ENCODE results near the gene WNT4. TPM values are rescaled to one million over a fixed set of nuclear protein-coding genes. Genes with fewer than 3 reads are reported as not detected.
A peak's percentile ranks its signal among the peaks of the same experiment; 100 is the strongest.

Gene WNT4
- total and polyA plus RNA-seq, 9 of the 15 experiments (the other 6 are each of a cell fraction or from before 2014, with no cell fraction given), result 0.01 TPM; not detected in 8

- TF ChIP-seq CTCFL (IDR thresholded peaks at IDR 0.05; ENCODE audit: borderline replicate concordance, insufficient read depth, low read depth, low read length, poor library complexity, severe bottlenecking) (no peak), NCOA1 (IDR thresholded peaks at IDR 0.05; ENCODE audit: low read depth) (no peak), CEBPG (CRISPR knock-in tag; IDR thresholded peaks at IDR 0.05) (no peak), CEBPG (tag; conservative IDR thresholded peaks at IDR 0.05 in 1 of 2, IDR thresholded peaks at IDR 0.05 in 1 of 2) (no peak), SREBF1 (IDR thresholded peaks at IDR 0.05; ENCODE audit: borderline replicate concordance, low read depth, low read length) (no peak)
Observed at GRCh38 chr1:22077728-22078127, 65.2 kb downstream of the WNT4 start (continued).

DNA sequence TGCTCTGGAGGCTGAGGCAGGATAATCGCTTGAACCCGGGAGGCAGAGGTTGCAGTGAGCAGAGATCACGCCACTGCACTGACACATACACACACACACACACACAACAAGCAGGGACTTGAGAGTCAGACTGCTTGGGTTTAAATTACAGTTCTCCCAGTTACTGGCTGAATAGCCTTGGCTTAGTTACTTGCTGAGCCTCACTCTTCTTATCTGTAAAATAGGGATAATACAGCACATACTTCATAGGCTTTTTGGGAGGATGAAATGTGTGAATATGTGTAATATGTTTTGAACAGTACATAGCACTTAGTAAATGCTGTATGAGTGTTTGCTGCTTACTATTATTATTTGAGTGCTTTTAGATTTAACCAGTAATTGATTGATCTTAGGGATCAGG lies 66.6 kb downstream of the WNT4 start:
- no peak for FAIRE-seq
- H2AFZ ChIP-seq (ENCODE audit: low read depth, low read length), result no peak overlapping the region
- peaks cover 13 to 22% of the 10 kb centered on the region in 2 experiments for H3K4me1 ChIP-seq (replicated peaks in 1 of 2; ENCODE audit: control insufficient read depth in 2 of 2, insufficient read depth in 2 of 2, low read length in 2 of 2)
- peaks cover 3% of the 10 kb centered on the region for H3K9me1 ChIP-seq (ENCODE audit: control insufficient read depth, insufficient read depth, low read length)
- POLR2A ChIA-PET, result interaction anchor here (0.6 to 2.7 kb wide), 2 partner anchors 11 to 30 kb away, joined by 3 to 25 read pairs; no protein-coding TSS in a partner anchor
- intact Hi-C loops (cut with micrococcal nuclease) (no loop called here), in situ Hi-C loops (cut with MboI) (no loop called here)
- H3K79me2 ChIP-seq (ENCODE audit: control insufficient read depth, insufficient read depth, low read length), result peaks cover 94% of the 10 kb centered on the region
- no peak; the same call in 2 of the 3 replicates for ATAC-seq
- H3K27me3 ChIP-seq (ENCODE audit: control insufficient read depth in 2 of 2, insufficient read depth in 2 of 2, low read length in 2 of 2), result no peaks in the 10 kb centered on the region
- WGBS (ENCODE audit: insufficient coverage, low coverage, missing lambda C conversion rate), result 80% methylated on average over 3 of the region's 3 CpGs
- no TSS peak for BruUV-seq (replicated peaks)
- DNase-seq (ENCODE audit: extremely low read depth in 1 of 4, low spot score in 3 of 4), result no peak
- H4K20me1 ChIP-seq (replicated peaks; ENCODE audit: control insufficient read depth, insufficient read depth, low read length), result peaks cover 31% of the 10 kb centered on the region
- CTCF ChIA-PET (ENCODE audit: low intra/inter-chr PET ratio), result no interaction called here
- H3K27ac ChIP-seq (ENCODE audit: extremely low read depth, low read depth, low read length), result no peak overlapping the region
- H3K4me3 ChIP-seq, result no peak overlapping the region
- TF ChIP-seq IRF2 (CRISPR knock-in tag; IDR thresholded peaks at IDR 0.05) (no peak), CAMTA2 (CRISPR knock-in tag; conservative IDR thresholded peaks at IDR 0.05) (no peak), PRPF4 (IDR thresholded peaks at IDR 0.05; ENCODE audit: insufficient read depth, low read depth, low read length, poor library complexity, severe bottlenecking) (no peak), JUNB (CRISPR knock-in tag; conservative IDR thresholded peaks at IDR 0.05) (no peak), ZNF717 (CRISPR knock-in tag; IDR thresholded peaks at IDR 0.05) (no peak), SMARCA5 (IDR thresholded peaks at IDR 0.05) (0 out of 2 replicates have a peak, but pooled peaks have one; percentile 39), NCOA2 (IDR thresholded peaks at IDR 0.05; ENCODE audit: partially characterized antibody in 2 of 2) (no peak), BCOR (IDR thresholded peaks at IDR 0.05) (peak; percentile 55), RBM25 (IDR thresholded peaks at IDR 0.05; ENCODE audit: low read depth, low read length, severe bottlenecking) (peak; percentile 56), MCM2 (IDR thresholded peaks at IDR 0.05; ENCODE audit: low read depth) (no peak), NR2C1 (IDR thresholded peaks at IDR 0.05) (no peak), NR2C1 (tag; IDR thresholded peaks at IDR 0.05) (no peak), CC2D1A (IDR thresholded peaks at IDR 0.05) (no peak), ZNF77 (CRISPR knock-in tag; IDR thresholded peaks at IDR 0.05) (no peak), ZHX1 (conservative IDR thresholded peaks at IDR 0.05; ENCODE audit: low read length) (no peak)
- no peaks in the 10 kb centered on the region for H3K9me3 ChIP-seq (replicated peaks; ENCODE audit: control insufficient read depth, insufficient read depth, low read depth, low read length)
- no peak overlapping the region; a peak in 1 of 4 replicates for H3K9ac ChIP-seq (ENCODE audit: insufficient read depth in 1 of 2, low read depth in 2 of 2, low read length in 2 of 2)
- peaks cover 82% of the 10 kb centered on the region for H3K36me3 ChIP-seq (ENCODE audit: control insufficient read depth, insufficient read depth, low read length)
- no peak overlapping the region for H3K4me2 ChIP-seq (ENCODE audit: insufficient read depth, low read length)
